Nephron (organoid): ENCODE data around the gene UFD1.

Experiments
- H3K27ac Mint-ChIP-seq, 3 experiments: 2 replicates each; pipeline ENCODE4 v1.8.0; 2020; ENCODE audit warnings: mixed read lengths in 3 of 3, mild to moderate bottlenecking in 2 of 3, moderate library complexity in 1 of 3
- H3K27me3 Mint-ChIP-seq: 2 replicates; pipeline ENCODE4 v1.8.0; 2021; ENCODE audit warnings: low read depth, mild to moderate bottlenecking, moderate library complexity, mixed read lengths
- H3K36me3 Mint-ChIP-seq: 2 replicates; pipeline ENCODE4 v1.8.0; 2020; ENCODE audit warnings: low read depth, mixed read lengths
- H3K4me1 Mint-ChIP-seq: 2 replicates; pipeline ENCODE4 v1.8.0; 2020; ENCODE audit warnings: mixed read lengths
- H3K4me3 Mint-ChIP-seq, 3 experiments: 2 replicates each; pipeline ENCODE4 v1.8.0; 2020; ENCODE audit warnings: mild to moderate bottlenecking in 3 of 3, mixed read lengths in 3 of 3, moderate library complexity in 2 of 3
- H3K9me3 Mint-ChIP-seq: 2 replicates; pipeline ENCODE4 v1.8.0; 2020; ENCODE audit warnings: mixed read lengths
- CTCF ChIP-seq, 3 experiments: fragments of 200-600 bp; sonication (generic); IDR thresholded peaks; one replicate each; pipeline ENCODE4 v1.5.0; 2021; ENCODE audit warnings: antibody characterized with exemption in 3 of 3; ENCODE audit not compliant: unreplicated experiment in 3 of 3

The UFD1 gene

GRCh38 chr22:19499880-19500242 is 20.9 kb upstream of the UFD1 start:
- Mint-ChIP-seq H3K27ac (no peak overlapping the region), H3K9me3 (no peaks in the 10 kb centered on the region), H3K4me1 (peaks cover 6% of the 10 kb centered on the region), H3K4me3 (no peak overlapping the region), H3K36me3 (peaks cover 4% of the 10 kb centered on the region), H3K27me3 (no peaks in the 10 kb centered on the region)
- no peak for TF ChIP-seq CTCF (IDR thresholded peaks at IDR 0.05; ENCODE audit: unreplicated experiment in 3 of 3)

- Mint-ChIP-seq H3K9me3 (no peaks in the 10 kb centered on the region), H3K27ac (no peak overlapping the region), H3K4me1 (peaks cover 6% of the 10 kb centered on the region), H3K27me3 (no peaks in the 10 kb centered on the region), H3K36me3 (peaks cover 4% of the 10 kb centered on the region), H3K4me3 (no peak overlapping the region)
- no peak for TF ChIP-seq CTCF (IDR thresholded peaks at IDR 0.05; ENCODE audit: unreplicated experiment in 3 of 3)
These were observed 20.4 kb upstream of the UFD1 start for GRCh38 chr22:19499236-19499879.

- Mint-ChIP-seq H3K27ac (no peak overlapping the region), H3K4me3 (no peak overlapping the region), H3K36me3 (peaks cover 4% of the 10 kb centered on the region), H3K4me1 (peaks cover 6% of the 10 kb centered on the region), H3K27me3 (no peaks in the 10 kb centered on the region), H3K9me3 (no peaks in the 10 kb centered on the region)
- no peak for TF ChIP-seq CTCF (IDR thresholded peaks at IDR 0.05; ENCODE audit: unreplicated experiment in 3 of 3)
These were observed 19.8 kb upstream of the UFD1 start for GRCh38 chr22:19498866-19499190.

GRCh38 chr22:19498154-19498865 is 19.3 kb upstream of the UFD1 start:
- Mint-ChIP-seq H3K9me3 (no peaks in the 10 kb centered on the region), H3K36me3 (peaks cover 4% of the 10 kb centered on the region), H3K4me1 (peaks cover 6% of the 10 kb centered on the region), H3K27me3 (no peaks in the 10 kb centered on the region), H3K4me3 (no peak overlapping the region), H3K27ac (no peak overlapping the region)
- no peak for TF ChIP-seq CTCF (IDR thresholded peaks at IDR 0.05; ENCODE audit: unreplicated experiment in 3 of 3)

- no peak overlapping the region for H3K4me3 Mint-ChIP-seq
- no peaks in the 10 kb centered on the region for H3K9me3 Mint-ChIP-seq
- peak overlapping the region; percentile 5 to 79 (median 25) for H3K27ac Mint-ChIP-seq
- peaks cover 6% of the 10 kb centered on the region for H3K4me1 Mint-ChIP-seq
- no peaks in the 10 kb centered on the region for H3K27me3 Mint-ChIP-seq
- peaks cover 4% of the 10 kb centered on the region for H3K36me3 Mint-ChIP-seq
- TF ChIP-seq CTCF (IDR thresholded peaks at IDR 0.05; ENCODE audit: unreplicated experiment in 3 of 3) = no peak
These were observed 18.3 kb upstream of the UFD1 start for GRCh38 chr22:19497245-19497644.

GRCh38 chr22:19496324-19496630 is 17.3 kb upstream of the UFD1 start:
- Mint-ChIP-seq H3K27ac (no peak overlapping the region), H3K9me3 (no peaks in the 10 kb centered on the region), H3K4me1 (peaks cover 6% of the 10 kb centered on the region), H3K27me3 (no peaks in the 10 kb centered on the region), H3K4me3 (no peak overlapping the region), H3K36me3 (peaks cover 4% of the 10 kb centered on the region)
- no peak for TF ChIP-seq CTCF (IDR thresholded peaks at IDR 0.05; ENCODE audit: unreplicated experiment in 3 of 3)
